Measurements from ENCODE around the gene GPR84.

Gene GPR84

DNA sequence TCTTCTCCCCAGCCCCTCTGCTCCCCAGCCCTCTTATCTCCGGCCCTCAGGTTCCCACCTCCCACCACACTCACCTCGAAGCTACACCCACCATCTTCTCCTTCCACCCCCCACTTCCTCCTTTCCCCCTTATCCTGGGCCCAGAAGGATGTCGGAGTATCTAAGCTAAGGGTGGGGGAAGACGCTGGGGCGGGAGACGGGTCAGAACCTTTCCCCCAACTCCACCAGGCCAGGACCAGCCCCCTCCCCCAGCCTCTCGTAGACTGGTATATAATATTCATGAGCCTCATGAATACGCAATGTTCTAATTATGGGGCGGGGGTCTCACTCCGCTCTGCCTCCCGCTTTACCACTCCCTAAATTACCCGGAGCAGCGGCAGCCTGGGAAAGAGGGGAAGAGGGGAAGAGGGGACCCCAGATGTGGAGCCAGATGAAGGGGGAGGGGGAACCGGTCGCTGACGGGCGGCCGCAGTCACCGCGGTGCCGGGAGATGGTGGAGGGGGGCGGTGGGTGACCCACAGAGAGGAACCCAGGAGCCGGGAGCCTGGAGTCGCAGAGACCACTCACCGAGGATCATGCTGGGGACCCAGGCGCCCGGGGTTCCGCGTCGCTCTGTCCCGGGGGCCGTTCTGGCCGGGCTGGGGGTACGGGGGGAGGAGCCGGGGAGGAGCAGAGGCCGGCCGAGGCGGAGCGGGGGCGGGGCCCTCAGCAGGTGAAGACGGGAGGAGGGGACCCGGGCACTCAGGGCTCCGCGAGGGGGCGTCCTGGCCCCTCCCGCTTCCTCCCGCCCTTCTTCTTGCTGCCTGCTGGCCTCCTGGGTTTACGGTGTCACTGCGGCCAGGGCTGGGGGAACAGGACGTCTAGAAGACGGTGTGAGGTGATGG lies 26.6 kb upstream of the GPR84 start:
- peak; percentile 41 for DNase-seq (ENCODE audit: low read depth)

DNA sequence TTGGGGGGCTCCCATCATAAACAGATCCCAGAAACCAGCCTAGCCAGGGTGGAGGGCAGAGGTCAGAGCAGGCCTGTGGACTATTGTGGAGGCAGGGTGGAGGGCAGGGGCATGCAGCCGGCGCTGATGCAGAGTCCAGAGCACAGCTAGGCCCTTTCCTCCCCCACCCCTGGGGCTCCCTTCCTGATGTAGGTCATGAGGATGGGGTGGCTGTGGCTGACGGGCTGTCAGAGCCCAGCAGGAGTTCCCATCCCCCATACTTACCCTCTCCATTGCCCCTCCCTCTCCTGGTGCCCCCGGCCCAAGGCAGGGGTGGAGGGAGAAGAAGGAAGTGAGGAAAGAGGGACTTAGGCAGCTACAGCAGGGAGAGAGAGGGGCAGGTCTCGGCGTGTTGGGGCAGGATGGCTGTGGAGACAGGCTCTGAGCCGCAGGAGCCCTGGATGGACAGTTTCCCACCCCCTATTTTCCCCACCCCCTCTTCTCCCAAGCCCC lies 25.9 kb upstream of the GPR84 start:
- DNase-seq (ENCODE audit: low read depth): no peak

DNA sequence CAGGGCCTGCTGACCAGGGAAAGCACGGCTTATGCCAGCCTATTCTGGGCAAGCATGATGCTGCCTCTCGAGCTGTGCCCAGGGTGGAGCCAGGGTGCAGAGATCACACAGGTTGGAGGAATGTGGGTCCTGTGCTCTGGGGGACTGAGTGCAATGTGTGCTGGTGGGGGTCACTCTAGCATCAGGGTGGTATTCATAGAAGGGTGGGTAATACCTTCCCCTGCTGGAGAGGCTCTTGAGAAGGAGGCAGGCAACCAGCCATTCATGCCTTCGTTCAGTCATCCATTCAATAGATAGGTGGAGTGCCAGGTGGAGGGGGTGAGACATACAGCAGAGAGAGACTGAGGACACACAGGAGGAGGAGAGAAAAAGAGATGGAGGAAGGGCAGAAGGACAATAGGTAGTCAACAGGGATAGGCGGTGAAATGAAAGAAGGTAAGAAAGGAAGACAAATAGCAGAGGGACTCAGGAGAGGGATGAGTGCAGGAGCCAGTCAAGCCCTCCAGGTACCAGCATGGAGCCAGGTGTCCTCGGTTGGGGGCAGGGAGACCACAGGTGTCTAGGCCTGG lies 25.4 kb upstream of the GPR84 start:
- no peak for DNase-seq (ENCODE audit: low read depth)

DNA sequence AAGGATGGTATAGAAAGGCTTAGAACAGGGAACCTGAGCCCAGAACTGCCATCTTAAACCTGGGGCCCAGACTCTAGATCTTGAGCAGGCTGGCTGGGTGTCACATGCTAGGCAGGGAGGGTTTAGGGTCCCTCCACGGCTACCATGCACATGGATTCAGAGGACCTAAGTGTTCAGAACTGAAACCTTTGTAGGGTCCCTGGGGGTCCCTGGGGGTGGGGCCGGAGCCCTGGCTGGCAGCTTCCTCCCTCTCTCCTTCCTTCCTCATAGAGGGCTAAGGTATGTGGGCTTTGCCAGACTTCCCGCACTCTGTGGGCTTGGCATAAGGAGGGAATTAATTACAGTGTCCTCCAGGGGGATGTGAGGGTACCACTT lies 24.8 kb upstream of the GPR84 start:
- no peak for DNase-seq (ENCODE audit: low read depth)

DNA sequence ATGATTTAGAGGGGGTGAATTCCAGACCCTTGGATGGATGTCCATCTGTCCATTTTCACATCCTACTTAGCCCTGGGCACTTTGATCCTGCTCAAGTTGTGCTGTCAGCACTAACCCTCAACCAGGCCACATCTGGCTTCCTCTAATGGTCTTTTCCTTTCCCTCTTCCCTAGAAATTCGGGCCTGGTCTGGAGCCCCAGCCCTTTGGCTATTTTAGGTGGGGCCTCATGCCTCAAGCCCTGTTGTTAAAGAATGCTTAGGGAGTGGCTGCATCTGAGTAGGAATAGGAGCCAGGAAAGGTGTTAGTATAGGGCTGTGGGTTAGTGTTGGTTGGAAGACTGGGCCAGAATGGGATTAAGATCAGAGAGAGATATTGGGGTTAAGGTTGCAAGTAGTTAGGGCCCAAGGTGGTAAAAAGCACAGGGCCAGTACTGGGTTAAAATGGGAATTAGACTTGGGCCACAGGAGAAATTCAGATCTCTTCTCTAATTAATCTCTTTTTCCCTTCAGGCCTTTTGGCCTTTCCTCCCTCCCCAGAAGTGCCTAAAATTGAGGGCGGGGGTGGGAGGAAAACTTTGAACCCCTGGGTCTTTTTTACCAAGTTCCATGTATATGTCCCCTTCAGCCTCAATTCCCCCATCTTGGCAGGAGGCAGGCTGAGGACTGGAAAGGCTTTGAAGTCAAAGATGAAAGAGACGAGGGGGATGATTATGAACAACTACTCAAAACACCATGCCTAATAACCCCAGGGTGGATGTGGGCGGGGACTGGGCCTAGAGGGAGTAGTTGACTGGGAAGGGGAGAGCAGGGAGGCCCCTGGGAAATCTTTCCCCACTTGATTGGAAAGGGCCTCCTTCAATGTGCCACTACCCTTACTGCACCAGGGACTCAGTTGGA lies 24.2 kb upstream of the GPR84 start:
- DNase-seq (ENCODE audit: low read depth): no peak

DNA sequence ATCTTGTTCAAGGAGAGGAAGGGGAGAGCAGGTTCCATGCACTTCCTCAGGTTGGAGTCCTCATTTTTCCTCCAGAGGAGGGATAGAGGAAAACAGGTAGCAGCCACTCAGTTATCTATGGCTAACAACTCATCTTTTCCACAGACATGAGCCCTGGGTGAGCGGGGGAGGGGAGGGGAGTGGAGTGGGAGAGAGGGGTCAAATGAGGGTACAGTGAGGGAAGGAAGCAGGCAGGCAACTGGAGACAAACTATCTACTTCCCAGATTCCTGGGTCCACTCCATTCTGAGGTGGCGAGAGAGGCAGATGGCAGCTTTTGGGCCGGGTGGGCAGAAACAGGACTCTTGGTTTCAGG lies 22.8 kb upstream of the GPR84 start:
- DNase-seq (ENCODE audit: low read depth): no peak

DNA sequence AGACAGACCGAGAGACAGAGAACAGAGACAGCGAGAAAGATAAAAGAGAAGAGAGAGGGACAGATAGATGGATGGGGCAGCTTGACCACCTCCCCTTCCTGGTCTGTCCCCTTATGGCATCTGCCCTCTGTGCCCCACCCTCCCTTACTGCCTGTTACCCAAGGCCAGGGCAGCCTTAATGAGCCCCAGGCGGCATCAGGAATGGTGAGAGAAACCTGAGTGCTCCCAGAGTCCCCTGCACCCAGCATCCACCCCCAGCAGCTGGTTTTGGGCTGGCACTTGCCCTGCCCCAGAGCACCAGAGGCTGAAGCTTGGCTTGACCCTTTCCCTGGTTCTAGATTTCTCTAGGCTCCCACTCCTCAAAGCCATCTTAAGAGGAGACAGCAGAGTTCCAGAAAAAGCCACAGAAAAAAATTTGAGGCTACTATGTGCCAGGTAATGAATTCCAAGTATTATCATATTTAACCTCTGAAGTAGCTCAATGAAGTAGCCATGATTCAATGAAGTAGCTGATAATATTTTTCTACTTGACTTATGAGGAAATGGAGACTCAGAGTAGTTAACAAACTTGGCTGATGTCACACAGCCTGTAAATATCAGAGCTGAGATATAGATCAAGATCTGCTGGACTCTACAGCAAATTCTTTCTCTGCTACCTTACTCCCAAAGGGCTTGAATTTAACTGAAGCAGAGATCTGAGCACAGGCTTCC lies 22.3 kb upstream of the GPR84 start:
- no peak for DNase-seq (ENCODE audit: low read depth)

DNA sequence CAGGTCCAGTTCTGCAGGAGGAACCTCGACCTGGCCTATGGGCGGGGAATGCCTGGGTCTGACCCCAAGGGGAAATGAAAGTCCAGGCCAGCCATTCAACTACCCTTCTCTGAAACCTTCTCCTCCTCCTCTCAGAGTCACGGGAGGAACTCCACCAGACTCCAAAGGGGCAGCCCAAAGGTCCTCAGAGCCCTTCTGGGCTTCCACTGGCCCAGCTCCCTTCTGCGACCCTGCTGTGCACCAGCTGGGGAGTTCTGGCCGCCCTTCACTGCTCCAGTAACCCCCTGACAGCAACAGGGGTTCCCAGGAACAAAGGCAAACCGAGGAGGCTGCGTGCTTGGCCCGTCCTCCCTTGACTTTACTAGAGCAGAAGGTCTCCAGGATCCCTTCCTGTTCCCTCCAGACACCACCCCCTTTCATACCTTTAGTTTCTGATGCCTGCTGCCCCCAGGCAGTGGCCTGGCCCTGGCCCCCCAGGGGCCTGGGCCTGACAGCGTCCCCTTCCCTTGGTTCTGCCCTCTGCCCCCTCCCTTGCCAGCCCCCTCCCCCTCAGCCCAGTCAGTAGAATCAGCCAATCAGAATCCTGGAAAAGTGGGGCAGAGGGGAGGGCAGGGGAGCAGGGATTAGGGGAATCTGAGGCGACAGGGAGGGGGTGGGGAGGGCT lies 21.1 kb upstream of the GPR84 start:
- no peak for DNase-seq (ENCODE audit: low read depth)

DNA sequence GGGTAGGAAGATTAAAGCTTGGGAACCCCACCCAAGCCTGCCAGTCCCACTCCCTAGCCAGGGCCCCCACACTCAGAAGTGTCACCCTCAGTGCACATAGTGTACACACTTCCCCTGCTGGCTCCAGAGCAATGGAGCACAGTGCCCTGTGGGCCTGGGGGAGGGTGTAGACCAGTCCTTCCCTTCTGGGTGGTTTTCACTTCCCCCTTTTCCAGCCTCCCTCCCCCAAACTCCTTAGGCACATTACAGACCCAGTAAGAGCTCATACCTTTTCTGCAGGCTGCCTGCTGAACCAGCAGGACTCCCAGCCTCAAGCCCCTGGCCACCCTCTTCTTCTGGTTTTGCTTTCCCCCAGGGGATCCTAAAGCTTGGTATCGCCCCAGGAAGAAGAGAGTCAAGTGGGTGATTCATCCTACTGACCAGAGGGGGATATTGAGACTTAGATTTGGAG lies 20.3 kb upstream of the GPR84 start, which contains the start of gene ZNF385A:
ZNF385A (minus strand) TSS at position 143 of the 451 bp plus-strand sequence. CDS start 219 bp downstream, outside the sequence.
- no peak for DNase-seq (ENCODE audit: low read depth)

DNA sequence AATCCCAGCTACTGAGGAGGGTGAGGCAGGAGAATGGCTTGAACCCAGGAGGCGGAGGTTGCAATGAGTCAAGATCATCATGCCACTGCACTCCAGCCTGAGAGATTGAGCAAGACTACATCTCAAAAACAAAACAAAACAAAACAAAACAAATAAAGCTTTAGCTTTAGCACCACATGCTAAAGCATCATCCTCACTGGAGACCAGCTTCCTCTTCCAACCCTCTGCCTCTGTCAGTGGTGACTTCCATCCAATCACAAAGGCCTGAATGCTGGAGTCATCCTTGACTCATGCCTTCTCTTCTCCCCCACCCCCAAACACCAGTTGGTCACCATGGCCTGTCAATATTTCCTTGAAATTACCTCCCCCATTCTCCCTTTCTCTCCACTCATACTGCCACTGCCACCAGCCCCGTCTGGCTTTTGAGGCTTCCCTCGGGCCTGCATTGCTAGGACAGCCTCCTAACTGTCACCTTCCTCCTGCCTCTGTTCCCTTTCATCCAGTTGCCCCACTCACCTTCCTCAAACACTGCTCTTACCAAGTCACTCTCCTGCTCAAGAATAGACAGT lies 18.8 kb upstream of the GPR84 start:
- no peak for DNase-seq (ENCODE audit: low read depth)

DNA sequence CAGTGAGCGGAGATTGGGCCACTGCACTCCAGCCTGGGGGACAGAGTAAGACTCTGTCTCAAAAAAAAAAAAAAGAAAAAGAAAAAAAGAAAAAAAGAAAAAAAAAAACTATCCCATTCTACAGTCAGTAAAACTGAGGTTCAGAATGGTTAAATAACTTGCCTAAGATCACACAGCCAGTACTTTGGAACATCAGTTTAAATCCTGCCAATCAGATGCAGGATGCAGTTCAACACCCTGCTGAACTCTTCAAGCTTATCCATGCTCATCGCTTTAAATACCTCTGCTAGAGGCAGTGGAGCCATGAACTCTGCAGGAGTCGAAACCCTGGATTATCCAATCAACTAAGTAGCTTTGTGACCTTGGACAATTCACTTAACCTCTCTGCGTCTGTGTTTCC lies 16.9 kb upstream of the GPR84 start:
- no peak for DNase-seq (ENCODE audit: low read depth)

DNA sequence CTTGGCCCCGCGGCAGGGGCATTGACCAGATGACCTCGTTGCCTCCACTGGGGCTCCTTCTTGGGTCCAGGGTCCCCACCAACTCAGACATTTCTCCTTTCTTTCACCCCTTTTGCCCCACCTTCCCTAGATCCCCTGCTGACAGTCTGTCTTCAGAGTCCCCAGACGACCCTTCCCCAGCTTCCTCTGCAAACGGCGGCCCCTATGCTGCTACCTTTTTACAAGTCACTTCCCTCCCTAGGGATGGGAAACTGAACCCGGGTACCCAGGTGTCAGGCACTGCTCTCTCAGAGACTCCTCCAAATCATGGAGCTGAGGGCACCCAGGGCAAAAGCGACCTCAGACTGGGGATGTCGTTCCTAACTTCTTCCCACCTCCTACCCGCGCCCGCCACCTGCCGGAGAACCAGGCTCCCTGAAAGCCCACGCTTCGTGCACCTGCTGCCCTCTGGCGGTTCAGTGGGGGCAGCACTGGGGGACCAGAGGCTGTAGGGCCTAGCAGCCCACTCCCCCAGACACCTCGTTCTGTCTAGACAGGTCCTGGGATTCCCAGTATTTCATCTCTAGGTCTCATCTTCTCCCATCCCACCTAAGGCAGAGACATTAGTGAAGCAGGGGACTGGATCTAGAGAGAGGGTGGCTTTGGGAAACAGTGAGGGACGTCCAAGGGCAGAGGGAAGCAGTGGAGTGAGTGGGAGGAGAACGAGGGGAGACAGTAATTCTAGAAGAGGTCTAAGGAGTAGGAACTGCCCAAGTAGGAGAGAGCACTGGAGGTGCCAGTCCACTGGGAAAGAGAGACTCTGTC lies 15.3 kb upstream of the GPR84 start:
- peak; percentile 64 for DNase-seq (ENCODE audit: low read depth)

DNA sequence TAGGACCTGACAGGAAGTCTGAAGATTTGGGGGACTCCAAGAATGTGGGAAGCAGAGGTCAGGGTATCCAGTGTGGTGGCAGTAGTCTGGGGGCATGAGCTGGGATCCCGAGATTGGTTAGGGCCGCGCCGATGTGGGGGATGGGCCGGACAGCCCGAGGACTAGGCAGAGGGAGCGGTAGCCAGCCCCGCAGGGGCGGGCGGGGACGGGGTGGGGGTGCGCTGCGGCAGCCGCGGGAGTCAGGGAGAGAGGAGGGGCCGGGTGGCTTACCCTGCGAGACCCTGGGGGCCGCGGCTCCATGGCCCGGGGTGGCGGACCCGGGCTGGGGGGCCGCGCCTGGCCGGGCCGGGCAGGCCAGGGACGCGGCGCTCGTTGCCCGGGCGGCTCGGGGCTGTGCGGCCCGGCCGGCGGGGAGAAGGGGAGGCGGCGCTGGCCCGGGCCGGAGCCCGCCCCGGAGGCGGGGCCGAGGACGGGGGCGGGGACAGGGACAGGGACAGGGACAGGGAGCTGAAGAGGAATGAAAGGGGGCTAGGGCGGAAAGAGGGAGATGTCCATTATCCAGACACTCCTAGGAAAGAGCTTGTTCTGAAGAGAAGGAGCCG lies 14.6 kb upstream of the GPR84 start:
- DNase-seq (ENCODE audit: low read depth): no peak

DNA sequence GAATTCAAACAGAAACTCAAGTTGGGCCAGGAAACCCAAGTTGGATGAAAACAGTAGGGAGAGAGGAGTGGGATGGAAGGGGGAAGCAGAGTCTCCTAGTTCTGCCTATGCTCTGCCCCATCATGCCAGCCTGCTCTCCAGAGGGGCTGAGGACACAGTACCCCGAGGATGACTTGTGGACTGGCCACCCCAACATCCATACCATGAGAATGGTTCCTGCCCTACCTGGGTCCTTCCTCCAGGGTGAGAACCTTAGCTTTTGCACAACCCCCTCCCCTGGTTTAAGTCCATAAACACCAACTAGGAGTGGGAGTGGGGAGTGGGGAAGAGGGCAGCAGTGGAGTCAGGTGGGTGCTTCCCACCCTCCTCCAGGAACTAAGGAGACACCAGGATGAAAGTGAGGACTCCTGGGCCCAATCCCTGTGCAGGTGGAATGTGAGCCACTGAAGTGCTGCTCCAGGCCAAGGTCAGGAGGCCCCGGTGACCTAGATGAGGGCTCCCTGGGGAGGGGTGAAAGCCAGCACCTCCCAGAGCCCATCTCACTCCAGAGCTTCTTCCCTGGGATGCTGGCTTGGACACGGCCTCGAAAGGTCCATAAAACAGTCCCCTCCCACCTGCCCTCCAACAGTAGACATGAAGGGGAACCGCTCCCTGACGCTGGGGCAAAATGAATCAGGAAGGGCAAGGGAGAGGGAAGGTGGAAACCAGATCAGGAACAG lies 13.7 kb upstream of the GPR84 start:
- no peak for DNase-seq (ENCODE audit: low read depth)

DNA sequence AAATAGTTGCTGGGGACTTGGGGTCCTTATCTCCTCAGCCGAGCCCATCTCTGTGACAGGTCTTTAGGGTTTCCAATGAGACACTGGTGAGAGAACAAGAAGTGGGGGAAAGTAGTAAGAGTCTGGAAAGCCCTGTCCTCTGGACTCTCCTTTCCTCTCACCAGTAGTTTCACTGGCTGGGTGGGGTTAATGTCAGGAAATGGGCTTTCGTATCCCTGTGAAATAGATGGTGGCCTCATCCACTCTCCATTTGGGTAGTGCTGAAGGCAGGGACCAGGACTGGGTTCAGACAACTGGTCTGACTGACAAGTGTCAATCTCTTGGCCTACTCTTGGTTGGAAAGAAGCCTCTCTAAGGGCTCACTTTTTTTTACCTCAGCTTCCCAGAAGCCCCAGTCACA lies 12.7 kb upstream of the GPR84 start:
- no peak for DNase-seq (ENCODE audit: low read depth)

DNA sequence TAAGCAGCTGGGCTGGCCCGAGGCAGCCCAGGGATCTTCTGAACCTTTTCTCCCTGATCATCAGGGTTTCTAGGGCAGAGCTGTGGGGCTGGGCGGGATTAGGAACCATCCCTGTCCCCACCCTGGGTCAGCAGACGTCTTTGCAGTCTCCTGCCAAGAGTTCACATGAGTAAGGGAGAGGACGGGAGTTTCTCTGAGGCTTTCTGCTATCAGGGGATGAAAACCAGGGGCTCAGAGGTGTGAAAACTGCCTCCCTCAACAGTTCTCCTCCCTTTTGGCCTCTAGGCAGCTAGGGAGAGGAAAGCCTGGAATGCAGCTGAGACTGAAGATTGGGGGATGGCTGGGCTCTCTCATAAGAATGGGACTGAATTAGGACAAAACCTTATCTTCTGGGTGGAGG lies 12.3 kb upstream of the GPR84 start:
- no peak for DNase-seq (ENCODE audit: low read depth)

DNA sequence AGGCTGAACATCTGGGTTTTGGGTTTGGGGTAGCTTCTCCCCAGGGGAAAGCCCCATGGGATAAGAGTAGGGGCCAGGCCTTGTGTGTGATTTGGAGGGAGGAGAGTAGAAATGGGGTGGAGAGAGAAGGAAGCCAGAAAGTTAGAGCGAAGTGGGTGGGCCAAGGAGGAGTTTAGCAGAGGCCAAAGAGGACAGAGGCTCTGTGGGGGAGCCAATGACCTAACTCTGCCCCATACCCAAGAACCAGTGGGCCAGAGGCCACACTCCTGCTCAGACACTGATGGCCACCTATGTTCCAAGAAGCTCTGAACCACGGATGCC lies 10.9 kb upstream of the GPR84 start:
- no peak for DNase-seq (ENCODE audit: low read depth)

DNA sequence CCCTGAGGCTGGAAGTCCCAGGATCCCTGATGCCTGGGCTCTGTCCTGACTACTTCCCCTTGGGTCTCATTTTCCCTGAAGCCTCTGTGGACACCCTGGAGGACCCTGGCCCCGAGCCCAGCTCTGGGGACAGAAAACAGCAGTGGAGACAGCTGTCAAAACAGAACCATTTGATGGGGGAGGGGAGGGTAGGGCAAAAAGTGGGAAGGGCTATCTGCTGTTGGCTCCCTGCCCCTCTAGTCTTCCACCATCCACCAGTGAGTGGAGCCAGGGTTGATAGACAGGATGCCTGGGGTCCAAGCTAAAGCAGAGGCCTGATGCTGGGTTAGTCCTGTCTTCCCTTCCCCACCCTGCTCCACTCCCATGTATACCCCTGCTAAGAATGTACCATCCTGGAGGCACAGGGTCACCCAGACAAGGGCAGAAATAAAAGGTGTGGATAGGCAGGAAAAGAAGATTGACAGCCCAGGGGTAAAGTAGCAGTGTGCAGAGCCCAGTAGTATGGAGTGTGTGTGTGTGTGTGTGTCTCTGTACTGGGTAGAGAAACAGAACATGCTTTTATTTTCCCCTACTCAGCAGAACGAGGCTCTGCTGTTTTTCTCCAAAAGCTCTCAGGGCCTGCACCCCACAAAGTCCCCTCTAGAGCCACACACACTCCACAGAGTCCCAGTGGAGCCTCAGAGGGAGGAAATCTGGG lies 10.4 kb upstream of the GPR84 start:
- DNase-seq (ENCODE audit: low read depth): no peak
